Measurements from ENCODE around the gene TCF25. TPM values are rescaled to one million over a fixed set of nuclear protein-coding genes. Genes with fewer than 3 reads are reported as not detected.

TCF25 gene
- total RNA-seq, 4 donors from 2014 or later = 123 to 202 (median 160) TPM

GRCh38 chr16:89919535-89920406 lies 46.4 kb downstream of the TCF25 start:
- DNase-seq (ENCODE audit: low spot score) = no peak
- ATAC-seq (ENCODE audit: low FRiP score) = no peak
- TF ChIP-seq CTCF (IDR thresholded peaks at IDR 0.05) = no peak

- no peak for ATAC-seq (ENCODE audit: low FRiP score)
- no peak for DNase-seq (ENCODE audit: low spot score)
- no peak for TF ChIP-seq CTCF (IDR thresholded peaks at IDR 0.05)
Observed at GRCh38 chr16:89920723-89921122, 47.3 kb downstream of the TCF25 start.

- ATAC-seq (ENCODE audit: low FRiP score) = no peak
- DNase-seq (ENCODE audit: low spot score) = no peak
- TF ChIP-seq CTCF (IDR thresholded peaks at IDR 0.05) = no peak
Observed at GRCh38 chr16:89921131-89921701, 47.8 kb downstream of the TCF25 start.

GRCh38 chr16:89921702-89922476 lies 48.5 kb downstream of the TCF25 start:
- peak; percentile 56 for DNase-seq (ENCODE audit: low spot score)
- no peak for TF ChIP-seq CTCF (IDR thresholded peaks at IDR 0.05)

GRCh38 chr16:89922477-89922883 lies 49.1 kb downstream of the TCF25 start:
- DNase-seq (ENCODE audit: low spot score) (peak; percentile 89), ATAC-seq (ENCODE audit: low FRiP score) (peak; percentile 35)
- TF ChIP-seq CTCF (IDR thresholded peaks at IDR 0.05) = no peak

More at GRCh38 chr16:89921702-89922476, 48.5 kb downstream of the TCF25 start:
- peak; percentile 77 for ATAC-seq (ENCODE audit: low FRiP score)

- no peak for DNase-seq (ENCODE audit: low spot score)
- TF ChIP-seq CTCF (IDR thresholded peaks at IDR 0.05) = no peak
- ATAC-seq (ENCODE audit: low FRiP score) = peak; percentile 51
Observed at GRCh38 chr16:89922884-89923639, 49.7 kb downstream of the TCF25 start, which contains the start of gene TUBB3. Gene TUBB3 (plus strand): TSS chr16:89923342. CDS start chr16:89923402, 60 bp downstream.

All from omental fat pad (tissue), 4 donors.